ENCODE results near the gene CHAD. TPM values are rescaled to one million over a fixed set of nuclear protein-coding genes. Genes with fewer than 3 reads are reported as not detected.

Gene CHAD
- total and polyA plus RNA-seq, 4 donors = 0.14 to 0.37 (median 0.35) TPM; not detected in 1

- DNase-seq (no peak), ATAC-seq (ENCODE audit: insufficient read depth, low FRiP score) (no peak)
- no peak overlapping the region for H3K4me3 ChIP-seq
- 69 to 80% methylated on average over 6 of the region's 6 CpGs for WGBS, 2 donors
- TF ChIP-seq CTCF (IDR thresholded peaks at IDR 0.05; ENCODE audit: control extremely low read depth, extremely low read depth) = no peak
- peaks cover 0 to 19% (median 5%) of the 10 kb centered on the region in 5 donors for H3K4me1 ChIP-seq (ENCODE audit: control insufficient read depth in 5 of 5, insufficient read depth in 5 of 5, low read length in 5 of 5)
- H3K9me3 ChIP-seq (ENCODE audit: control insufficient read depth in 4 of 4, insufficient read depth in 3 of 4, low read length in 3 of 4) = no peaks in the 10 kb centered on the region
- no peak overlapping the region for H3K27ac ChIP-seq (ENCODE audit: low read depth in 1 of 2, low read length in 1 of 2)
- H3K9ac ChIP-seq (ENCODE audit: insufficient read depth in 1 of 2, low read length in 2 of 2) = no peak overlapping the region
- H3K36me3 ChIP-seq (ENCODE audit: control insufficient read depth in 4 of 4, insufficient read depth in 4 of 4, low read length in 4 of 4) = no peaks in the 10 kb centered on the region
- no peaks in the 10 kb centered on the region for H3K27me3 ChIP-seq (ENCODE audit: control insufficient read depth in 3 of 3, insufficient read depth in 3 of 3, low read length in 2 of 3)
Observed at GRCh38 chr17:50514936-50515702, 46.4 kb upstream of the CHAD start.

- peaks cover 0 to 19% (median 5%) of the 10 kb centered on the region in 5 donors for H3K4me1 ChIP-seq (ENCODE audit: control insufficient read depth in 5 of 5, insufficient read depth in 5 of 5, low read length in 5 of 5)
- no peak overlapping the region for H3K4me3 ChIP-seq
- no peak for DNase-seq
- WGBS, 2 donors = 73 to 93% methylated on average over 3 of the region's 3 CpGs
- no peak for TF ChIP-seq CTCF (IDR thresholded peaks at IDR 0.05; ENCODE audit: control extremely low read depth, extremely low read depth)
- H3K9me3 ChIP-seq (ENCODE audit: control insufficient read depth in 4 of 4, insufficient read depth in 3 of 4, low read length in 3 of 4) = no peaks in the 10 kb centered on the region
- no peak overlapping the region for H3K27ac ChIP-seq (ENCODE audit: low read depth in 1 of 2, low read length in 1 of 2)
- H3K9ac ChIP-seq (ENCODE audit: insufficient read depth in 1 of 2, low read length in 2 of 2) = no peak overlapping the region
- H3K27me3 ChIP-seq (ENCODE audit: control insufficient read depth in 3 of 3, insufficient read depth in 3 of 3, low read length in 2 of 3) = no peaks in the 10 kb centered on the region
- H3K36me3 ChIP-seq (ENCODE audit: control insufficient read depth in 4 of 4, insufficient read depth in 4 of 4, low read length in 4 of 4) = no peaks in the 10 kb centered on the region
- no peak for ATAC-seq (ENCODE audit: insufficient read depth, low FRiP score)
Observed at GRCh38 chr17:50514388-50514787, 45.7 kb upstream of the CHAD start.

GRCh38 chr17:50513495-50513894, 44.8 kb upstream of the CHAD start:
- DNase-seq (no peak), ATAC-seq (ENCODE audit: insufficient read depth, low FRiP score) (no peak)
- Histone ChIP-seq H3K9ac (ENCODE audit: insufficient read depth in 1 of 2, low read length in 2 of 2) (no peak overlapping the region), H3K4me1 (ENCODE audit: control insufficient read depth in 5 of 5, insufficient read depth in 5 of 5, low read length in 5 of 5) (peaks cover 0 to 14% (median 5%) of the 10 kb centered on the region in 5 donors), H3K4me3 (no peak overlapping the region), H3K27me3 (ENCODE audit: control insufficient read depth in 3 of 3, insufficient read depth in 3 of 3, low read length in 2 of 3) (no peaks in the 10 kb centered on the region), H3K36me3 (ENCODE audit: control insufficient read depth in 4 of 4, insufficient read depth in 4 of 4, low read length in 4 of 4) (no peaks in the 10 kb centered on the region), H3K9me3 (ENCODE audit: control insufficient read depth in 4 of 4, insufficient read depth in 3 of 4, low read length in 3 of 4) (no peaks in the 10 kb centered on the region), H3K27ac (ENCODE audit: low read depth in 1 of 2, low read length in 1 of 2) (no peak overlapping the region)
- no peak for TF ChIP-seq CTCF (IDR thresholded peaks at IDR 0.05; ENCODE audit: control extremely low read depth, extremely low read depth)
- WGBS, 2 donors = 80 to 89% methylated on average over 4 of the region's 4 CpGs

Measured in lung (tissue), 12 donors.